ENCODE data around the gene ADARB2.
"Not testable (repeated sequence)": the region's sequence is repeated elsewhere in the genome, so short reads cannot be mapped to it uniquely, and the experiment has no call there.

ADARB2 gene

DNA sequence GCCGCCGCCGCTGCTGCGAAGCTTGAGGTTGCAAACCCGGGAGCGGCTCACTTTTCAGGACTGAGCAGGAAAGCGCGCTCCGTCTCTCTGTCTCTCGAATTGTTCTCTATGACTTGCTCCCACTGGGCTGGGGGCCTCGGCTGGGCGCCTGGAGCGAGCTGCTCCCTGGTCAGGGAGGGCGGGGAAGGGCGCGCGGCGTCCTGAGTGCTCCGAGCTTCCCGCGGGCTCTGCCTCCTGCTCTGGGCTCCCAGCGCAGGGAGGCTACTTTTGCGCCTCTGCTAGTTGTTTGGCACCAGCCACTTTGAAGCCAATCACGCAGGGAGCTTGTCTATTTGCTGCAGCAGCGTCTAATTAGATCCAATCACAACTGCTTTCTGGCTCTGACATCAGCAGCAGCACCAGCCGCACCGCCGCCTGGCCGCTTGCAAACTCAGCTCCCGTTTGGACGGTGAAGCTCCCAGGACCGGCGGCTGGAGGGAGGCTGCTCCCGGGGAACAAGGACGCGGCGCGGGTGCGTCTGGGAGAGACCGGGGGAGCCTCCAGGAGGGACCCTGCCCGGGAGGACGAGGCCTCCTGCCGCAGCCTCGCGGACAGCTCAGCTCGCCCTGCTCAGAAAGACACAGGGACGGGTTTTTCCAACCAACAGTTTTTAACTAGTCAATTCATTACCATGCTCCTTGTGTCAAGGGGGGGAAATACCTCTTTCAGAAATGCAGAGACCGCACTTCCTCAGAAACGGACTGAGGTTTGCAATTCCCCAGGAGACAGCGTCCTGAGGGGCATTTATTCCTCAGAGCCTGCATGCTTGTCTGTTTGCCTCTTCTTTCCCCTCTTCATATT is at the start of gene ADARB2:
ADARB2 (minus strand) TSS at position 304 of the 840 bp plus-strand sequence.
- ATAC-seq (peak; percentile 82), DNase-seq (peak; percentile 24)

DNA sequence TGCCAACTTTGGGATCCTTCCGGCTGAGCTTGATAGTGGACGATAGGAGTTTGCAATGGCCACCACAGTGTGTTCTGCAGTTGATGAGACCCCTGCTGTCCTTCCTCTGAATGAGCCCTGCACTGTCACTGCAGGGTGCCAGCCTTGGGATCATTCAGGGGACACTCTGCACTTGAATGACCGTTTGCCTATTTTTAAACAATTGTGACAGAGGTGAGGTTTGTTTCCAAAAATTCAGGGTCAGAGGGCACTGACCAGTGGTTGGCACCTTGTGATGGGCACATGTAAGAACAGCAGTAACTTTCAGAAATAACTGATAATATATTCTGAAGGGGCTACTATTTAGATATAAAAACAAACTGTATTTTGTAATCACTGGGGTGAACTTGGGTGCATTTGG is 48.5 kb upstream of the ADARB2 start:
- DNase-seq (no peak), ATAC-seq (no peak)

DNA sequence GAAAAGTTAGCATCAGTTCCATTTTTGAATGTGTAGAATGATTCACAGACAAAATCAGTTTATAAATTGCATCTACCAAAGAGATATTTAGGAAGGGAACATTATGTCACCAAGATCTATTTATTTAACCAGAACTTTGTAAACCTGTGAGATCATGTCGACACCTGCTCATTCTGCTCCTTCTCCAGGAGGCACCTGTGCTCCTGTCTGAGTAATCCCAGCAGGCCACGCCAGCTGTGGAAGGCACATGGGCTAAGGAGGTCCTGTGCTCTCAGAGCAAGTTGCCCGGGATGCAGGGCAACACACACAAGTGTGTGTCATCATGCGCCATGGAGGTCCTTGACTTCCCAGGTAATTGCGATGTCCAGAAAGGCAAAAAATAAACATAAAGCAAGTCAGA is 45.5 kb upstream of the ADARB2 start:
- DNase-seq (no peak), ATAC-seq (no peak)

DNA sequence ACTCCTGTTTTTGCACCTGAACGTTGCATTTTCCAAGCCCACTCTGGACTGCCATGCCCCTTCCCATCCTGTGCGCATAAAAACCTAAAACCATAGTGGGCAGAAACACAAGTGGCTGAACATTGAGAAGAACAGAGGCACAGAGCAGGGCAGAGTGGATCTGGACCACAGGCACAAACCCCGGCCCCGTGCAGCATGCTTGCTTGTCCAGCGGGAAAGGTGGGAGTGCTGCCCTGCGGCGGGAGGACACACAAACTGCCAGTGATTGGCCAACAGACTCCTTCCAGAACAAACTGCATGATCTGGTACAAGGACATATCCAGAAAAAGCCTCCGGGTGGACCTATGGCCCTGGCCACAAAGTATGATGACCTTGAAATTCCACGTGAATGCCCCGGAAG is 42.5 kb upstream of the ADARB2 start:
- ATAC-seq, result no peak
- no peak for DNase-seq

DNA sequence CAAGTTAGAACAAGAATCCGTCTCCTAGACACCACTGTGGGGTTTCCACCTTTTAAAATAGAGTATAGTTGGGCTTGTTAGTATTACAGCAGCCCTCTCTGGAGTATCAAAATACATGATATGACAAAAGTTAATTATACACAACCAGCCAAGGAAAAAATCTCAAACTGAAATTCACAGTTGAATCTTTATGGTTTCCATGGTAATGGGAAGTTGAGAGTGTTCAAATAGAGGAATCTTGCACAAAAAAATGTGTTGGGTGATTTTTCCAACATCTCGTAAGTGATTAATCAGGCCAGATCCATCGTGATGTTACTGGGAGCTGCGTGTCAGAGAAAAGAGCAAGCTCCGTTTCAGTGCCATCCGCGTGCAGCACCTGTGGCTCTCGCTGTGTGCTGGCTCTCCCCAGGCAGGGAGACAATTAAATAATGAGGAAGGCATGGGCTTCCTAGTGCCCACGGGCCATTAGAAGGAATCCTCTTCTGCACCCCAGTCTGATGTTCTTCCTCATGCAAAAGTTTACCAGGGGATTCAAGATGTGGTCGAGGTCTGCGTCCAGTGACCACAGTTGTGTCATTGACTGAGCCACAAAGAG is 41.1 kb upstream of the ADARB2 start:
- DNase-seq (no peak), ATAC-seq (no peak)

DNA sequence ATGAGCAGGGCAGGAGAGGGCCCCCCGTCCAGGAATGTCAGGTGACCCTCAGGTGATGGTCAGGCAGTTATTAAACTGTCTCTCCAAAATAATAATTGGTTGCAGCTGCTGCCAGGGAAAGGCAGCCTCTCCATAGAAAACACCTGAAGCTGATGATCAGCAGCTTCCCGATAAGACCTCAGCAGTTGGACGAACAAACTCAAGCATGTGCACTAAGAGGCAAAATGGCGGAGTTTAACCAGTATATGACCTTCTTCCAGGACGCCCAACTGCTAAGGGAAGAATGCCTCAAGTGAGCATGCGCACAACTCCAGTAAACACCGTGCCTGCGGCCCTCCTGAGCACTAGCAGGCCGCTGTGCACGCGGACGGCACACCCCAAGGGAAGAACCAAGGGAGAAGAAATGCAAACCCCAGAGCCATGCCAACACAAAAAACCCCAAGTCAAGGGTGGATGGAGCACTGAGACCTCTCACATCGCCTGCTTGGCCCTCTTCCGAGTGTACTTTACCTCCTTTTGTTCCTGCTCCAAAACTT is 38.9 kb upstream of the ADARB2 start:
- ATAC-seq (no peak), DNase-seq (no peak)

DNA sequence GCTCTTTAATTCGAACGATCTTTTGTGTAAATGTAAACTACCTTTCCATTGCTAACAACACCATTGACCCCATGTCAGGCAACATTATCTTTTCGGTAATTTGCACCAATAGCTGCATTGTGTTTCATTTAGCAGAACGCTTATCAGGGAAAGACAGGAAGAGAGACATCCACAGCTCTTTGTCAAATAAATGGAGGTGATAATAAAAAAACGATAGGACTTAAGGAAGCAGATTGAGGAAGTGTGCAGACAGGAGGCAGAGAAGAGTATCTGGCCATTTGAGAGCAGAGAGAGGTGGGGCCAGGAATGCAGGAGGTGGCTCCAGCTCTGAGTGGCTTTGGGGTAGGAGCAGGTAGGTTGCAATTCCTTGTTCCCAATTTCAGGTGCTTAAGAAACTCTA is 37.5 kb upstream of the ADARB2 start:
- no peak for ATAC-seq
- DNase-seq, result no peak

DNA sequence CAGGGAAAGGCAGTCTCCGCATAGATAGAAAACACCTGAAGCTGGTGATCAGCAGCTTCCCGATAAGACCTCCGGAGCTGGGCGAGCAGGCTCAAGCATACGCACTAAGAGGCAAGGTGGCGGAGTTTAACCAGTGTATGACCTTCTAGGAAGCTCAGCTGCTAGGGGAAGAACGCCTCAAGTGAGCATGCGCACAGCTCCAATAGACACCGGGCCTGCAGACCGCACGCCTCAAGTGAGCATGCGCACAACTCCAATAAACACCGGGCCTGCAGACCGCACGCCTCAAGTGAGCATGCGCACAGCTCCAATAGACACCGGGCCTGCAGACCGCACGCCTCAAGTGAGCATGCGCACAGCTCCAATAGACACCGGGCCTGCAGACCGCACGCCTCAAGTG is 35.9 kb upstream of the ADARB2 start:
- ATAC-seq, DNase-seq: not testable (repeated sequence)

DNA sequence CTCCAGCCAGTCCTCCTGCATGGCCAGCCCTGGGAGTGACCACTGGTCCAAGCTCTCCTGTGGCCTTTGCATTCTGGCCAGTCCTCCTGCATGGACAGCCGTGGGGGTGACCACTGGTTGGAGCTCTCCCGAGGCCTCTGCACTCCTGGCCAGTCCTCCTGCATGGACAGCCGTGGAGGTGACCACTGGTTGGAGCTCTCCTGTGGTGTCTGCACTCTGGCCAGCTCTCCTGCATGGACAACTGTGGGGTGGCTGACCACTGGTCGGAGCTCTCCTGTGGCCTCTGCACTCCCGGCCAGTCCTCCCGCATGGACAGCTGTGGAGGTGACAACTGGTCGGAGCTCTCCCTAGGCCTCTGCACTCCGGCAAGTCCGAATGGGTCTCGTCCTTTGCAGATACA is 28.7 kb upstream of the ADARB2 start:
- ATAC-seq, result no peak
- no peak for DNase-seq

DNA sequence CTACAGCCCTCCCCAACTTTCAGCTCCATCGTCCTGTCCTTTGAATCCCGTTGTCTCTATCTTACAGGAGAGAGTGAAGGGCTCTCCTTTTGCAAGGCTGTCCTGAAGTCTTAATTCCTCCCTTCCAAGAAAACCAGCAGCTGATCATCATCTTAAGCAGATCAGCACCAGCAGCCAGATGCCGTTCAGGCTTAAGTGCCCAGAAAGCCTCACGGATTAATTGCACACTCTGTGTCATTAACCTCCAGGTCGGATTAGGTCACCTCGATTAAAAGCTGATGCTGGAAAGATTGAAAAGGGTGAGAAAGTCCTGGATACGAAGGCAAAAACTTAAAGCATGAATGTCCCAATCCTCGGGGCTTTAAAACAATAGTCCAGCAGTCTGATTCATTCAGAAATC is 24.8 kb upstream of the ADARB2 start:
- no peak for DNase-seq
- no peak for ATAC-seq

DNA sequence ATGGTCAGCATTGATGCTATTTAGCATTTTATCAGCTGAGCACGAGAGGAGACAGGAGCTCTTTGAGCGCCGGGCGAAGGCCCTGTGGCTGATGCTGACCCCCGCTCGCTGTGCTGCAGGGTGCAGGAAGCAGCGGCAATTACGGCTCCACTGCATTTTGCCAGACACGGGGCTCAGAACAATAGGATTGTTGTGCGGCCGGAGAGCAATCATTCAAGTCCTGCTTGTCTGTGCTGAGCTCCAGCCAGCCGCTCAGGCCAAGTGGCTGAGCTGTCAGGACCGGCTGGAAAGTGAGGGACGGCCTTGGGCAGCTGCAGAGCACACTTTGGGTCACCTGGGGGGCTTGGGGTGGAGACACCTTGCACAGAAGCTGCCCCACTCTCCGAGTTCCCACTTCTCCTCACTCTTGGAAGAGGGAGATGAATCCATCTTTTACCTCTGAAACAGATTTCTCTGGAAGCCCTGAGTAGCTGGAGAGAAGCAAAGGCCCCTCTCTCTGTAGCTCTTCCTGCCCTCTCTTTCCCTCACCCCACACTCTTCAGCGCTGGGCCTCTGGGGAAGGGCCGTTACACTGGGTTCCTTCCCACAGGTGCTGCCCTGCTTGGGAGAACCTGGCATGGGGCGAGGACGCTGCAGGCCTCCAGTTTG is 17.3 kb upstream of the ADARB2 start:
- ATAC-seq, result no peak

DNA sequence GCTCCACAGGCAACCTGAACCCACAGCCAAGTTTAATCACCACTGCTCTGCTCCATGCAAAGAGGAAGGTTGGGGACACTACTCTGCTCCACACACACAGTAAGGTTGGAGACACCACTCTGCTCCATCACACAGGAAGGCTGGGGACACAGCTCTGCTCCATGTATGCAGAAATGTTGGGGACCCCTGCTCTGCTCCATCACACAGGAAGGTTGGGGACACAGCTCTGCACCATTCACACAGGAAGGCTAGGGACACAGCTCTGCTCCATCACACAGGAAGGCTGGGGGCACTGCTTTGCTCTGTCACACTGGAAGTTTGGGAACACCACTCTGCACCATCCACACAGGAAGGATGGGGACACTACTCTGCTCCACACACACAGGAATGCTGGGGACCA is 14.8 kb upstream of the ADARB2 start:
- DNase-seq, result no peak
- no peak for ATAC-seq

More for the DNA sequence above, 17.3 kb upstream of the ADARB2 start:
- no peak for DNase-seq

DNA sequence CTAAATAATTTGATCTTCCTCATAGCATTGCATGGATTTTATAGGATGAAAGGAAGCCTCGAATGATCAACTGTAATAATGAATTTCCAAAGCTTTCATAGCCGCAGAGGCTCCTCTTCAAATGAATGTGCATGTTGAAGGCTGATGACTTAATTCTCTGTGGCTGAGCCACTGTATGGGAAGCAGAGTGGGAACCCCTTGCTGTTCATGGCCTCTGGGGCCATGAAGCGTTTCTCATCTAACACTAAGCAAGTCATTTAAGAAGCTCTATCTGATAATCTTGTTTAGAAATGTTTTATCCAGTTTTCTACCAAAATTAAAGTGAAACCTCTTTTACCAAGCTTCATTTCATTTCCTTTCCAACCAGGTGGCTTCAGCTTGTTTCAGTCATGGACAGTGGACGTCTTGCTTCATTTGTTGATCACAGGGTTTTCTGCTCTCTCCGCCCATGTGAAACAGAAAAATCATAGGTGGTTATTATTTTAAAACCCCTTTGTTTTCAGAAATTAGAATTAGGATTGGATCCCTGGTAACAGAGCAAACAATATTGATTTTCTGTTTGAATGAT is 10.3 kb upstream of the ADARB2 start:
- ATAC-seq (no peak), DNase-seq (no peak)

DNA sequence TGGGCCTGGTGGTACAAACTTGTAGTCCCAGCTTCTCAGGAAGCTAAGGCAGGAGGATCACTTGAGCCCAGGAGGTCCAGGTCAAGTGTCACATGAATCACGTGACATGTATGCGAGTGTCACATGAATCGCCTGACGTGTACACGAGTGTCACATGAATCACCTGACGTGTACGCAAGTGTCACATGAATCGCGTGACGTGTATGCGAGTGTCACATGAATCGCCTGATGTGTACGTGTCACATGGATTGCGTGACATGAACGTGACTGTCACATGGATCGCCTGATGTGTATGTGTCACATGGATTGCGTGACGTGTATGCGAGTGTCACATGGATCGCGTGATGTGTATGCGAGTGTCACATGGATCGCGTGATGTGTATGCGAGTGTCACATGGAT is 9.5 kb upstream of the ADARB2 start:
- no peak for ATAC-seq
- no peak for DNase-seq

DNA sequence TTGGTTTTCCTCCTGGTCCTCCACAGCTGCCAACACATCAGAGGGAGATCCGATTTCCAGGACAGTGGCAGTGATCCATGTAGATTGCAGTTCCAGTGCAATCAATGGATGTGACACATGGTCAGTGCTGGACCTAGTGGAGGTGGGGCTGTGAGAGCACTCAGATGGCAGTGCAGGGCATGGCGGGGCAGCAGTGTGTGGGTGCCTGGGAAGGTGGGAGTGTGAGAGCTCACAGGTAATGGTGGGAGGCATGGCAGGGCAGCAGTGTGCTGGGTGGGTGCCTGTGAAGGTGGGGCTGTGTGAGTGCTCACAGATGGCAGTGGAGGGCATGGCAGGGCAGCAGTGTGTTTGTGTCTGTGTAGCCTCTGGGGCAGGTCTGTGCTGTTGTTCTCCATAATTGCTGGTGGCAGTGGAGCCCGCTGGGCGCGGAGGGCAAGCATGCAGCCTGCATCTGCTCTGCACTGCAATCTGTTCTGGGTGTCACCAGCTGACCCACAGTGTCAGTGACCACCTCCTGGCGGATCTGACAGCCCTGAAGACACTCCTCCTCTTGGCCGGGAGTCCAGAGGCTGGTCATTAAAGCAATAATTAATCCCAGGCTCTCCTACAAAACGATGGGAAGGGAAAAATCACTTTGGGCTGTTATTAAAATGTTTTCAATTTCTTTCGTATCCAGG is 8.6 kb upstream of the ADARB2 start:
- no peak for DNase-seq
- no peak for ATAC-seq

DNA sequence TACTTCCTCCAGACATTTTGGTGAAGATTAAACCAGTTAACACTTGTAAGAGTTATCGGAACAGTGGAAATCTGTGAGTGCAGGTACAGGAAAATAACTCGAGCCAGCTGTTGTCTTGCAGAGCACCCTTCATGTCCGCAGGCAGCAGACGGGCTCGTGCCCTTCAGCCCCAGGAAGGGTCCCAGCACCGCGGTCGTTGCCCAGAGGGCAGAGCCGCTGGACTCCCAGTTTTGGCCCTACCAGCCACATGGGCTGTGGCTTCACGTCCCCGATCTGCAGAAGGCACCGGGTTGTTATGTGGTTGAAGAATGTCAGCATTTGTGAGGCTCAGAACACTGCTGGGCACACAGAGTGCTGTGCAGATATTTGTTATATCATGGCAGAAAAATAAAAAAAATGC is 7.2 kb upstream of the ADARB2 start:
- ATAC-seq (no peak), DNase-seq (no peak)

DNA sequence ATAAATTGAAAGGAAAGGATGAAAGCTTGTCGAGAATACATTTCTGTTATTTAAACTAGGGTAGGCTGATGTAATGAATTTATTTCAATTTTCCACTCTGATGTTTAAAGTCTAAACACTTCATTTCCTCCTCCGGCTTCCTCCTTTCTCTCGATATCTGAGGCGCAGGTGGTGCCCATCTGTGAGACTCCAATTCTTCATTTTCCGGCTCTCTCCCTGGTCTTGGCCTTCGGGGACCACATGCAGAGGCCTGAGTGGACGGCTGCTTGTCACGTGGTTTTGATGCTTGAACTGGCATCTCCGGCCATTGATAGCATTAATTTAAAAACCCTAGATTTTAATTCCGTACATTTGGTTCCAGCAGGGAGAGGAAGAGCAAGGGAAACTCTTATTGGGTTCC is 5.8 kb upstream of the ADARB2 start:
- DNase-seq, result no peak
- no peak for ATAC-seq

DNA sequence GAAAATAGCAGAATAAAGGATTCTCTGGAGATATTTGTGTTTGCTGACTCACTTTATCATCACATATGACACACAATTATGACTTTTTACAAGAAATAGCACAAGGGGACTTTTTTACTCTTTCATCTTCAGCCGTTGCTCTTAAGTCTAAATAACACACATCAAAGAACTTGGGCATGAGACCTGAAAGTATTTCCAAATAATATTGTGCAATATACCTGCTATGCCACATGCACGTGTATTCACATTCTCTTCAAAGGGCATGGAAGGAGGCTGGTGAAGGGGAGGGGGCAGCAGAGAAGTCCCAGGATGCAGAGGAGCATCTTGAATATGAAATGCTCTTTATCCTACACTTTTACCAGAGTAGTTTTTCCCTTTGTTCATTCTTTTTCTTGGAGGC is 4.1 kb upstream of the ADARB2 start:
- DNase-seq (no peak), ATAC-seq (no peak)

DNA sequence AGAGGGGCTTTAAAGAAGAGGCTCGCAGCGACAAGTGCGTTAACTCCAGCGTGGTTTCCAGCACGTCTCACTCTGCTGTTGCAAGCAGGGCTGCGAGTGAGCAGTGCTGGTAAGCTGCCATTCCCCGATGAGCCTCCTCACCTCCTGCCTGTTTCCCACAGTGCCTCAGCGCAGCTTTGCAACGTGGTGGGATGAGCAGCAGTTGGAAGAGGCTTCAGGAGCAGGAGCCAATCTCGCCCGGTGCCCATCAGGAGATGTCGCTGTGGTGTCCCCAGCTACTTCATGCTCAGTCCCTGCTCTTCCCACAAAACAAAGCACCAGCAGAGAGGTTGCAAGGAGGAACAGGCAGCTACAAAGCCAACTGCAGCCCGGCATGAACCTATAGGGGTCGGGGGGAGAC is 2.4 kb upstream of the ADARB2 start:
- no peak for ATAC-seq
- DNase-seq, result no peak

DNA sequence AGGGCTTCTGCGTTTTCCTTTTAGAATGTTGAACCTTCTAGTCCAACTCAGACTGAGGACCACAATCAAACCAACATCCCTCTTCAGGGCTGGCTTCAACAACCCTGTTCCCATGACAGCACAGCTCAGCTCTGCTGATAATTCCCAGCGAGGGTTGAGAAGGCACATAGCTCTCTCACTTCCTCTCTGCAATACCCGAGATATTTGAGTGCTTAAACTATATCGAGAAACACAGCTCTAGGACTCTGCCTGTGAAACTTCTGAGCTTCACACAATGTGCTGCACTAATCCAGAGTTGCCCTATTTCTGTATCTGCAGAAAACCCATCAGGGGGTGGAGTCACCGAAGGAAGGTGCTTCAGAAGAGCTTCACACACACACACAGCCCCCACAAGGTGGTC is 1.6 kb upstream of the ADARB2 start:
- ATAC-seq, result no peak

DNA sequence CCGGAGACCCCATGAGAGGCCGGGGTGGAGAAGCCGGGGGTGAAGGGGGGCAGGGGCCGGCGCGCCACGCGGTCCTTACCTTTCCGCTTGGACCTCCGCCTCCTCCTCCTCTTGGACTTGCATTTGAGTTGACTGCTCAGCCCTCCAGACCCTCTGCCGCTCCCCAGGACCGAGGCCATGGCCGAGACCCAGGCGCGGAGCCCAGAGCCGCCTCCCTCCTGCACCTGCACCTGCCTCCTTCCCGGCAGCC is 428 bp downstream of the ADARB2 start:
- no peak for ATAC-seq

More for the DNA sequence above, 1.6 kb upstream of the ADARB2 start:
- no peak for DNase-seq

DNA sequence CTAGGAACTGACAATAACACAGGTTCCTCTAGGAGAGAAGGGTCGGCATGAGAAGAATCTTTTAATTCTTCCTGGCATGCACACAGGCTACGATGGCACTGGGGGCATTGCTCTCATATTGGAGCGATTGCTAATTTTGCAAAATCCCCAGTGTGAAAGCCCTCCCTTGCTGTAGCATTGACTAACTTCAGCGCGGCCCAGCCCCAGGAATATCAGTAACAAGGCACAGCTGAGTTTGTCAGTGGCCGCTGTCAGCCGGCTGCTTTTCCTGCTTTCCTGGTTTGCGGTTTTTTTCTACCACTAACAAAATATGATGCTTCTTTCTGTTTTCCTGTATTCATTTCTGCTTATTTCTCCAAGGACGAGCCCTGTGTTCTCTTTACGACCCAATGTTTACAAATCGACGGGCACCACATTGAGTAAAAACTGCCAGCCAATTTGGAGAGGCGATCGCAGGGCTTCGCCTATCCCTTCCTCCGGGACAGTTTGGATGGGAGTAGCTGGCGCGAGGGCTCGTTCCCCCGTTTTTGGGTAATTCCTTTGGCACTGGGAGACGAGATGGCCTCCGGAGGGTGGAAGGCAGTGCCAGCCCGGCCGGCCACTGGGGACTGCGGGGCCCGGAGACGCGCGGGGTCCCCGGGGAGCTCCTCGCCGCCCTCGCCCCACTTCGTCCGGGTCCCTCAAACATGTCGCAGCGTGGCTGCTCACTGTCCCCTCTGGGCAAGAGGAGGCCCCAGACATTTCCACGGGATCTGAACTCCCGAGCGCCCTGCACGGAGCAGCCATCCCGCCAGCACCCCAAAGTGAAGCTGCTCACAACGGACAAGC is 967 bp downstream of the ADARB2 start:
- ATAC-seq (no peak), DNase-seq (no peak)

More for the DNA sequence above, 428 bp downstream of the ADARB2 start:
- no peak for DNase-seq
